ENCODE results near the gene CEP350.

Gene CEP350

DNA sequence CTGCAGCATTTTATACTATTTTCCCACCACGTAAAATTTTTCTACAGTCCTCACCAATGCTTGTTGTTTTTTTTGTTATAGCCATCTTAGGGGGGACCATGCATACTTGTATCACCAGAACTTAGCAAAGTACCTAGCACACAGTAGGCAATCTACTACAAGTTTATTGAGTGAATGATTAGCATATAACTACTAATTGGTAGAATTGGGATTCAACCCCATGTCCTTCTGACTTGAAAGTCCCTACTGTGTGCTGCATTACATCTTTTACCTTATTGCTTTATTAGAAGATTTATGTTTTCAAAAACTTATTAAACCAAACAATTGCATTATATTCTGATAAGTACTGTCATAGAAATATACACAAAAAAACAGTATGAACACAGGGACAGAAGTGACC is 92.1 kb downstream of the CEP350 start:
- no peak for DNase-seq (ENCODE audit: low read depth, low spot score)
- Histone ChIP-seq H3K36me3 (ENCODE audit: insufficient read depth, low read length) (peaks cover 65% of the 10 kb centered on the region), H3K4me3 (no peak overlapping the region), H3K9me3 (ENCODE audit: low read depth, low read length) (no peaks in the 10 kb centered on the region), H3K27ac (no peak overlapping the region), H3K9ac (ENCODE audit: insufficient read length) (no peak overlapping the region)
- TF ChIP-seq EZH2 (IDR thresholded peaks at IDR 0.05) (no peak), POLR2AphosphoS5 (IDR thresholded peaks at IDR 0.05; ENCODE audit: borderline replicate concordance, low read depth, low read length) (no peak), FOXP2 (optimal IDR thresholded peaks at IDR 0.05; ENCODE audit: control extremely low read depth, extremely low read length, insufficient read depth) (no peak)

DNA sequence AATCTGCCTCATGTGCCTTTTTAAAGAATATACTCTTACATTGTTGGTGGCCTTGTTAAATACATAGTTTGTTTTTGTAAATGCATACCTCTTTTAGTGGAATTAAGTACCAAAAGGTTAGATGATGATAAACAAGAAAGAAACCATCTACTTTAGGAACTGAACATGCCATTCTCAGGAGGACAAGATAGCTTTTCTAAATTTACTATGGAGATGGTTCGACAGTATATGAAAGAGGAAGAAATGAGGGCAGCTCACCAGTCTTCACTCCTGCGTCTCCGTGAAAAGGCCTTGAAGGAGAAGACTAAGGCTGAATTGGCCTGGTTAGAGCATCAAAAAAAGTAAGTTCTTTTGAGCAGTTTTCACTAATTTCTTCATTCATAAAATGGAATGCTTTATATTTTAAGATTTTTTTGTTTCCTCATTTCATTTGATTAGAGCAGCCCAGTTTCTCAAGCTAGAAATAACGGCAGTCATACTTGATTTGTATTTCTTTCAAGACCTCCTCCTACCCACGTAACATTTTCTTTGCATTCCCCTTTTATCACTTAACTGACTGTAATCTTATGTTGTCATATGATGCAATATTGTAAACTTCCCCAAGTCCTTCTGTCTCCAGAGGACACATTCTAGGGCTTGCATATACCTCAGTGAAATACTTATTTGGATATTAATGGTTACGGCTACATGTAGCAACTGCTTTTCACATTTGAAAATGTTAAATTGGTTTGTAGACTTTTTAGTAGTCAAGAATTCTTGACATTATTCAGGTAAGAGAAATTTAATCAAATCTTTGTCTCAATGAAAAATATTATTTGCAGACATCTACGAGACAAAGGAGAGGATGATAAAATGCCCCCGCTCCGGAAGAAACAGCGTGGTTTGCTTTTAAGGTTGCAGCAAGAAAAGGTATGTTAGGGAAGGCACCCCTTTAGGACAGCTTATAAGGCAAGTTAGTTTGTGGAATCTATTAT is 99.3 kb downstream of the CEP350 start:
- no peak for DNase-seq (ENCODE audit: low read depth, low spot score)
- Histone ChIP-seq H3K9ac (ENCODE audit: insufficient read length) (no peak overlapping the region), H3K27ac (peak overlapping the region; percentile 4), H3K4me3 (no peak overlapping the region), H3K9me3 (ENCODE audit: low read depth, low read length) (no peaks in the 10 kb centered on the region), H3K36me3 (ENCODE audit: insufficient read depth, low read length) (peaks cover 49% of the 10 kb centered on the region)
- TF ChIP-seq EZH2 (IDR thresholded peaks at IDR 0.05): no peak
- TF ChIP-seq POLR2AphosphoS5 (IDR thresholded peaks at IDR 0.05; ENCODE audit: borderline replicate concordance, low read depth, low read length): no peak
- no peak for TF ChIP-seq FOXP2 (optimal IDR thresholded peaks at IDR 0.05; ENCODE audit: control extremely low read depth, extremely low read length, insufficient read depth)

DNA sequence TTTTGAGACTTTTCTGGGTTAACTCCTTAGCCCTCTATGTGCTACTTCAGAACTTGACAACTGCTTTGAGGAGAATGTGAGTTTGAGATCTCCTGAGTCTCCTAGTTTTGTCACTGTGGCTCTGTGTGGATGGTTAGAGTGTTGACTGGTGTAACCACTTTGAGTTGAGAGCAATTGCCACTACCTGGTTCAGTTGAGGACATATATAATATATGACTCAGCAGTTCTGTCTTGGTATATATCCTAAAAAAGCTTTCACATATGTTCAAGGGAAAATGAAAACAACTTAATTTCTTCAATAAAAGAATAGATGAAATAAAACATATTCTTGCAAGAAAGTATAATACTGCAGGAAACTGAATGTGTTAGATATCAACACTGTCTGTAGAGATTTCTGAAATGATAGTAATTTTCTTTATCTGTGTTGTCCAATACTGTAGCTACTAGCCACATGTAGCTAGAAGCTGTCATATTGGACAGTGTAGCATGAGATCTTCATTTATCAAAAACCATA is 103.3 kb downstream of the CEP350 start:
- no peak overlapping the region for H3K4me3 ChIP-seq
- DNase-seq (ENCODE audit: low read depth, low spot score): no peak
- peak overlapping the region; percentile 74 for H3K27ac ChIP-seq
- H3K9ac ChIP-seq (ENCODE audit: insufficient read length): no peak overlapping the region
- H3K9me3 ChIP-seq (ENCODE audit: low read depth, low read length): no peaks in the 10 kb centered on the region
- TF ChIP-seq FOXP2 (optimal IDR thresholded peaks at IDR 0.05; ENCODE audit: control extremely low read depth, extremely low read length, insufficient read depth) (no peak), POLR2AphosphoS5 (IDR thresholded peaks at IDR 0.05; ENCODE audit: borderline replicate concordance, low read depth, low read length) (no peak), EZH2 (IDR thresholded peaks at IDR 0.05) (no peak)
- H3K36me3 ChIP-seq (ENCODE audit: insufficient read depth, low read length): peaks cover 41% of the 10 kb centered on the region

DNA sequence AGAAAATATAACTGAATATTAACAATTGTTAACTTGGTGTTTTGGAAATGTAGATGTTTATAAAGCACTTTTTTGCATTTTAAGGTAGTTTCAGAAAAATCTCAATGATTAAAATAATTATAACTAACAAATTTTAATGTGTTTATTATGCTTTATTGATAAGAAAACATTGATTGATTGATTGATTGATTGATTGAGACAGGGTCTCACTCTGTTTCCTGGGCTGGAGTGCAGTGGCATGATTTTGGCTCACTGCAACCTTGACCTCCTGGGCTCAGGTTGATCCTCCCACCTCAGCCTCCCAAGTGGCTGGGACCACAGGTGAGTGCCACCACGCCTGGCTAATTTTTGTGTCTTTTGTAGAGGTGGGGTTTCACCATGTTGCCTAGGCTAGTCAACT is 106.4 kb downstream of the CEP350 start:
- Histone ChIP-seq H3K9ac (ENCODE audit: insufficient read length) (no peak overlapping the region), H3K27ac (no peak overlapping the region), H3K36me3 (ENCODE audit: insufficient read depth, low read length) (peaks cover 42% of the 10 kb centered on the region), H3K9me3 (ENCODE audit: low read depth, low read length) (no peaks in the 10 kb centered on the region), H3K4me3 (no peak overlapping the region)
- DNase-seq (ENCODE audit: low read depth, low spot score): no peak
- TF ChIP-seq FOXP2 (optimal IDR thresholded peaks at IDR 0.05; ENCODE audit: control extremely low read depth, extremely low read length, insufficient read depth): no peak
- TF ChIP-seq POLR2AphosphoS5 (IDR thresholded peaks at IDR 0.05; ENCODE audit: borderline replicate concordance, low read depth, low read length): no peak
- TF ChIP-seq EZH2 (IDR thresholded peaks at IDR 0.05): no peak

DNA sequence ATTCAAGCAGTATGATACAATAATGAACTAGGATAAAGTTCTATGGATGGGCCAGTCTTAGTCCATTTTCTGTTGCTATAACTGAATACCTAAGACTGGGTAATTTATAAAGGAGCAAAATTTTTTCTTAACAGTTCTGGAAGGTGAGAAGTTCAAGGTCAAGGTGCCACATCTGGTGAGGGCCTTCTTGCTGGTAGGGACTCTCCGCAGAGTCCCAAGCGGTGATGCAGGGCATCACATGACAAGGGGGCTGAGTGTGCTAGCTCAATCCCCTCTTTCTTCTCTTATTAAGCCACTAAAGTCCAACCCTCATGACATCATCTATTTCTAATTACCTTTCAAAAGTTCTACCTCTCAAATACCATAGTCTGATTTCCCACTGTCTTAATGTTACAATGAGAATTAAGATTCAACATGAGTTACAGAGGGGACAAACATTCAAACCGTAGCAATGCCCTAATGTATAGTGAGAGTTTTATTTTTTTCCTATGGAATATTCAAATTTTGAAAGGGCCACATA is 107.9 kb downstream of the CEP350 start:
- Histone ChIP-seq H3K9me3 (ENCODE audit: low read depth, low read length) (no peaks in the 10 kb centered on the region), H3K27ac (no peak overlapping the region), H3K4me3 (no peak overlapping the region), H3K9ac (ENCODE audit: insufficient read length) (no peak overlapping the region), H3K36me3 (ENCODE audit: insufficient read depth, low read length) (peaks cover 47% of the 10 kb centered on the region)
- DNase-seq (ENCODE audit: low read depth, low spot score): no peak
- no peak for TF ChIP-seq EZH2 (IDR thresholded peaks at IDR 0.05)
- TF ChIP-seq FOXP2 (optimal IDR thresholded peaks at IDR 0.05; ENCODE audit: control extremely low read depth, extremely low read length, insufficient read depth): no peak
- TF ChIP-seq POLR2AphosphoS5 (IDR thresholded peaks at IDR 0.05; ENCODE audit: borderline replicate concordance, low read depth, low read length): no peak

DNA sequence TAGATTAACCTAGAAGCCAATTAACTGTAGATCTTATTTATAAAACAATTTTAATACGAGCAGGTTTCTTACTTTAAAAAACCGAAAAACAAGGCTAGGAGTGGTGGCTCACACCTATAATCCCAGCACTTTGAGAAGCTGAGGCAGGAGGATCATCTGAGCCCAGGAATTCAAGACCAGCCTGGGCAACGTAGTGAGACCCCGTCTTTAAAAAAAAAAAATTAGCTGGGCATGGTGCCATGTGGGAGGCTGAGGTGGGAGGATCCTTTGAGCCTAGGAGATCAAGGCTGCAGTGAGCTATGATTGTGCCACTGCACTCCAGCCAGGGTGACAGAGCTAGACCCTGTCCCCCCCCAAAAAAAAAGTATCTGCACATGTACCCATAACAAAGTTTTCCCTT is 110.8 kb downstream of the CEP350 start:
- Histone ChIP-seq H3K27ac (no peak overlapping the region), H3K4me3 (no peak overlapping the region), H3K9me3 (ENCODE audit: low read depth, low read length) (no peaks in the 10 kb centered on the region), H3K36me3 (ENCODE audit: insufficient read depth, low read length) (peaks cover 66% of the 10 kb centered on the region), H3K9ac (ENCODE audit: insufficient read length) (no peak overlapping the region)
- no peak for TF ChIP-seq EZH2 (IDR thresholded peaks at IDR 0.05)
- no peak for TF ChIP-seq POLR2AphosphoS5 (IDR thresholded peaks at IDR 0.05; ENCODE audit: borderline replicate concordance, low read depth, low read length)
- TF ChIP-seq FOXP2 (optimal IDR thresholded peaks at IDR 0.05; ENCODE audit: control extremely low read depth, extremely low read length, insufficient read depth): no peak
- DNase-seq (ENCODE audit: low read depth, low spot score): no peak

DNA sequence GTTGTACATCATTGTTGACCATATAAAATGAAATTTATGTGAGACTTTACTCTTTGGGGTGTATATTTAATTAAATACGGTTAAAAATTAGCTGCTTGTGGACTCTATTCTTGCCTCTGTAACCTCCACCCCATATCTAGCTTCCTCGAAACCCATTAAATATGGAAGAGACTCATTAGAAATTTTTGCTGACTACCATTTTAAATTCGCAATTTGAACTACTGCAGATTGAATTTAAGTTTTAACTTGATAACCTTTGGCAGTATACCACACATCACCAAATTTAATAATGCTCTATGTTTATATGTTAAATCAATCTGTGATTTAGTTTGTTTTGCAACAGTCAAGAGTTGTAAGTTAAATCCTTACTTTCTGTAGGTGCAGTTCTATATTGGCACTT is 111.5 kb downstream of the CEP350 start:
- Histone ChIP-seq H3K9me3 (ENCODE audit: low read depth, low read length) (no peaks in the 10 kb centered on the region), H3K4me3 (no peak overlapping the region), H3K27ac (no peak overlapping the region), H3K36me3 (ENCODE audit: insufficient read depth, low read length) (peaks cover 70% of the 10 kb centered on the region), H3K9ac (ENCODE audit: insufficient read length) (no peak overlapping the region)
- TF ChIP-seq EZH2 (IDR thresholded peaks at IDR 0.05) (no peak), POLR2AphosphoS5 (IDR thresholded peaks at IDR 0.05; ENCODE audit: borderline replicate concordance, low read depth, low read length) (no peak), FOXP2 (optimal IDR thresholded peaks at IDR 0.05; ENCODE audit: control extremely low read depth, extremely low read length, insufficient read depth) (no peak)
- no peak for DNase-seq (ENCODE audit: low read depth, low spot score)

DNA sequence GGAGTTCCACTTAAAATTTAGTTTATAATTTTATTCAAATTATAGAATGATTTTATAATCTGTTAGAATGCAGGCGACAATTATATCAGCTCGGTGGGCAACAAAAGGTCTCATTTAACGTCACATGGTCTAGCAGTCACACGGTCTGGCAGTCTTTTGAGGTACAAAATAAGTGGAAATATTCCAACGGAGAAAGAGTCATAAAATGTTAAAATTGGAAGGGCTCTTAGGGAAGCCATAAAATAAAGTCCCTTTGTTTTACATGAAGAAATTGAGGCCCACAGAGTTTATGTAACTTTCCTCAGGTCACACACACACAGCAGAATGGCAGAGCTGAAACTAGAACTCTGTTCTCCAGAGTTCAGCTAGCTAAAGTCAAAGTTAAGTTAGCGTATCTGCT is 115.7 kb downstream of the CEP350 start:
- H3K9me3 ChIP-seq (ENCODE audit: low read depth, low read length): no peaks in the 10 kb centered on the region
- TF ChIP-seq POLR2AphosphoS5 (IDR thresholded peaks at IDR 0.05; ENCODE audit: borderline replicate concordance, low read depth, low read length): no peak
- TF ChIP-seq FOXP2 (optimal IDR thresholded peaks at IDR 0.05; ENCODE audit: control extremely low read depth, extremely low read length, insufficient read depth): no peak
- no peak for TF ChIP-seq EZH2 (IDR thresholded peaks at IDR 0.05)
- peaks cover 53% of the 10 kb centered on the region for H3K36me3 ChIP-seq (ENCODE audit: insufficient read depth, low read length)
- H3K9ac ChIP-seq (ENCODE audit: insufficient read length): no peak overlapping the region
- no peak overlapping the region for H3K4me3 ChIP-seq
- no peak for DNase-seq (ENCODE audit: low read depth, low spot score)
- H3K27ac ChIP-seq: no peak overlapping the region
